MCF 10A (cell line): Measurements from ENCODE around the gene PEX7. TPM values are rescaled to one million over a fixed set of nuclear protein-coding genes. Genes with fewer than 3 reads are reported as not detected.

Source experiments
- BruUV-seq: library from RNA; stranded (reverse); fragments of 400-500 nt; replicated peaks from 2 replicates; lab custom pipeline; 2021; lab: Mats Ljungman, UMichigan
- CTCF ChIA-PET: fragments of 300-600 bp; sonication (Branson Sonifier 250); formaldehyde crosslinking; extraction: SDS; loops from one replicate; lab custom pipeline; 2021; ENCODE audit warnings: antibody characterized with exemption, inconsistent platforms; lab: Yijun Ruan, JAX
- POLR2A ChIA-PET: fragments of 300-600, 350-650 bp; sonication (Branson Sonifier 250); formaldehyde crosslinking; extraction: SDS; loops from one replicate; lab custom pipeline; 2020; ENCODE audit warnings: antibody characterized with exemption, inconsistent platforms; lab: Yijun Ruan, JAX
- DNase-seq: peaks from one replicate; pipeline ENCODE4 v3.0.0-alpha.2; 2018; ENCODE audit not compliant: unreplicated experiment
- H3K27ac Mint-ChIP-seq: one replicate; pipeline ENCODE4 v1.8.0; 2022; ENCODE audit warnings: mild to moderate bottlenecking, low read depth, mixed read lengths; ENCODE audit not compliant: unreplicated experiment
- H3K27me3 Mint-ChIP-seq: one replicate; pipeline ENCODE4 v1.8.0; 2022; ENCODE audit warnings: mixed read lengths; ENCODE audit not compliant: insufficient read depth, unreplicated experiment
- H3K36me3 Mint-ChIP-seq: one replicate; pipeline ENCODE4 v1.8.0; 2022; ENCODE audit warnings: mild to moderate bottlenecking, moderate library complexity, mixed read lengths; ENCODE audit not compliant: insufficient read depth, unreplicated experiment
- H3K4me1 Mint-ChIP-seq: one replicate; pipeline ENCODE4 v1.8.0; 2022; ENCODE audit warnings: mixed read lengths; ENCODE audit not compliant: insufficient read depth, unreplicated experiment
- H3K4me3 Mint-ChIP-seq: one replicate; pipeline ENCODE4 v1.8.0; 2022; ENCODE audit warnings: mild to moderate bottlenecking, moderate library complexity, mixed read lengths; ENCODE audit not compliant: unreplicated experiment
- H3K9me3 Mint-ChIP-seq: one replicate; pipeline ENCODE4 v1.8.0; 2022; ENCODE audit warnings: mixed read lengths; ENCODE audit not compliant: unreplicated experiment
- intact Hi-C: fragments of 100-400 bp; cut with micrococcal nuclease; formaldehyde crosslinking; loops from 2 replicates; pipeline ENCODE4 v1.14.1; 2022
- total RNA-seq: library from RNA; stranded (reverse); gene quantifications from 2 replicates; pipeline ENCODE4 v1.2.3, GENCODE V29; 2022
- TF ChIP-seq, protein P1 (sequence below): fragments of 200-600 bp; IDR thresholded peaks from one replicate; pipeline ENCODE4 v1.8.0; 2022; ENCODE audit warnings: antibody characterized with exemption, mild to moderate bottlenecking; ENCODE audit not compliant: unreplicated experiment

The PEX7 gene
- total RNA-seq, 1 experiment from 2014 or later = 6.0 TPM

DNA sequence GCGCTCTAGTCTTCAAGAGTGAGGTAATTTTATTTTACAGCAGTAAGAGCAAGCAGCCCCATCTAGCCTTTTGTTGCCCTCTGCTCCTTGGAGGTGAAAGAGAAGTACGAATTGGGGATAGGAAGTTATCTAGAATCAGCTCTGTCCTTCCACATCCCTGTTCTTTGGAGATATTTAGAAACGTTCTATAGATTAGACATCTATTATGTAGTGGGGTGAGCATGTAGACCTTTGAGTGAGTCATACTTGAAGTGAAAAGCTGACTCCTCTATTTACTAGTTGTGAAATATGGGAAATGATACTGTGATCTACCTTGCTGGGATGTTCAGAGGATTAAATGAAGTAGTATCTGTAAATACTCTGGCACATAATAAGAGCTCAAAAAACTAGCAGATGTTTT, 63.7 kb downstream of the PEX7 start:
- Mint-ChIP-seq H3K4me3 (no peak overlapping the region), H3K36me3 (no peaks in the 10 kb centered on the region), H3K27ac (no peak overlapping the region), H3K4me1 (no peaks in the 10 kb centered on the region), H3K27me3 (no peaks in the 10 kb centered on the region), H3K9me3 (no peaks in the 10 kb centered on the region)
- CTCF ChIA-PET = interaction anchor here (0.6 to 1.2 kb wide), 3 partner anchors 63 to 290 kb away, joined by 3 to 4 read pairs (median 3); no protein-coding TSS in a partner anchor
- intact Hi-C loops = no loop called here
- POLR2A ChIA-PET = interaction anchor here (0.7 to 1.6 kb wide), 3 partner anchors 19 to 329 kb away, joined by 3 to 4 read pairs (median 4); no protein-coding TSS in a partner anchor
- DNase-seq = peak; percentile 57
- BruUV-seq = no TSS peak
- TF ChIP-seq, protein P1, sequence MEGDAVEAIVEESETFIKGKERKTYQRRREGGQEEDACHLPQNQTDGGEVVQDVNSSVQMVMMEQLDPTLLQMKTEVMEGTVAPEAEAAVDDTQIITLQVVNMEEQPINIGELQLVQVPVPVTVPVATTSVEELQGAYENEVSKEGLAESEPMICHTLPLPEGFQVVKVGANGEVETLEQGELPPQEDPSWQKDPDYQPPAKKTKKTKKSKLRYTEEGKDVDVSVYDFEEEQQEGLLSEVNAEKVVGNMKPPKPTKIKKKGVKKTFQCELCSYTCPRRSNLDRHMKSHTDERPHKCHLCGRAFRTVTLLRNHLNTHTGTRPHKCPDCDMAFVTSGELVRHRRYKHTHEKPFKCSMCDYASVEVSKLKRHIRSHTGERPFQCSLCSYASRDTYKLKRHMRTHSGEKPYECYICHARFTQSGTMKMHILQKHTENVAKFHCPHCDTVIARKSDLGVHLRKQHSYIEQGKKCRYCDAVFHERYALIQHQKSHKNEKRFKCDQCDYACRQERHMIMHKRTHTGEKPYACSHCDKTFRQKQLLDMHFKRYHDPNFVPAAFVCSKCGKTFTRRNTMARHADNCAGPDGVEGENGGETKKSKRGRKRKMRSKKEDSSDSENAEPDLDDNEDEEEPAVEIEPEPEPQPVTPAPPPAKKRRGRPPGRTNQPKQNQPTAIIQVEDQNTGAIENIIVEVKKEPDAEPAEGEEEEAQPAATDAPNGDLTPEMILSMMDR = no peak

DNA sequence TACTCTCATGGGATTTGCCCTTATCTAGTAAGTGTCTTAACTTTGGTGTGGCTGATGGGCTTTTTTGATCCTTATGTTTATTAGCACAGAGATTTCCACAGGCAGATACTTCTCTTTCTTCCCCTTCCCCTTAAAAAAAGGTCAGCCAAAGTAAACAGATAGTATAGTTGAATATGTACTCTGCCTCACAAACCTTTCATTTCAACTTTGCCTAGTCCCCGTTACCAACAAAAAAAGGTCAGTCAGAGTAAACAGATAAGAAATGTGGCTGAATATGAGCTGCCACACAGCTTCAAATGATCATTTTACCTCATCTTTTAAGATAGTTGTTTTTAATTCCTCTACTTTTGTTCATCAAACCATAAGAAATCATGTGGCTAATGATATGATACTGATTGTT, 65.6 kb downstream of the PEX7 start:
- no peaks in the 10 kb centered on the region for H3K27me3 Mint-ChIP-seq
- H3K4me3 Mint-ChIP-seq = no peak overlapping the region
- no peaks in the 10 kb centered on the region for H3K9me3 Mint-ChIP-seq
- H3K36me3 Mint-ChIP-seq = no peaks in the 10 kb centered on the region
- ChIA-PET CTCF (no interaction called here), POLR2A (no interaction called here)
- intact Hi-C loops = no loop called here
- no peak overlapping the region for H3K27ac Mint-ChIP-seq
- TF ChIP-seq, protein P1 = no peak
- DNase-seq = no peak
- no peaks in the 10 kb centered on the region for H3K4me1 Mint-ChIP-seq
- BruUV-seq = no TSS peak

DNA sequence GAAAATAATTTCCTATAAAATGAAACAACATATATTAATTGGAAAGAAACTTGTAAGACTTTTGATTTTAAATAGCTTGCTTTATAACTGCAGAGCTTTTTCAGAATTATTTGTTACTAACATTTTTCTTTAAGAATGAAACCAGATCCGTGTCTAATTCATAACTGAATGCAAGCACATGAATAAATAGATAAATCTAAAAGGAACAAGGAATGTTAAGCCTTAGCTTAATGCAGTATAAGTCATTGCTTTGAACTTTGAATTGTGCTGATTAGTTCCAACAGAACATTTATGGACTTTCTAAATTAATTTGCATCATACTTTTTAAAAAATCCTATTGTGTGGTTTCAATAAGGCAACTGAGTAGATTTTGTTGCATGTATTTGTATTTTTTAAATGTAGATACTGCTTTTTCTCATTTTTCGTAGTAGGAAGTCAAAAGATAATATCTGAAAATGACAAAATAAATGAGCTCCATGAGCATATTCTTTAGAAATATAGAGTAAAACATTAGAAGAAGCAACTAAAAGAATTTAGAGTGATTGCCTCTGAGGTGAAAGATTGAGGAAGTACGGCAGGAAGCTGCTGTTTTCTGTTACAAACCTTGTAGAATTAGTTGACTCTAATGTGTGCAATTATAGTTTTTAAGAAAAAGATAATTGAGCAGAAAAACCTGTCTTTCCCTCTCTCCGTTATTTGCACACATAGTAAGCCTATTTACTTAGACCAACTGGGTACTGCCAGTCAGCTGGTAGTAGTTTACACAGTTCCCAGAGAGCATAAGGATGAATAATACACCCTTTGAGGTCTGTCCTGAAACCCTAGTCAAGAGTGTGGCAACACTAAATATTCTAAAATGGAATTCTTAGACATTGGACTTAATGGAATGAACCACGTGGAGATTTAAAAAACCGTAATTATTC, 67.1 kb downstream of the PEX7 start:
- TF ChIP-seq, protein P1 = no peak
- CTCF ChIA-PET = interaction anchor here (0.6 to 1.8 kb wide), 4 partner anchors 44 to 483 kb away, joined by 3 to 4 read pairs (median 3); no protein-coding TSS in a partner anchor
- BruUV-seq = no TSS peak
- no peak overlapping the region for H3K27ac Mint-ChIP-seq
- H3K4me3 Mint-ChIP-seq = no peak overlapping the region
- intact Hi-C loops = no loop called here
- no peaks in the 10 kb centered on the region for H3K9me3 Mint-ChIP-seq
- H3K4me1 Mint-ChIP-seq = no peaks in the 10 kb centered on the region
- H3K36me3 Mint-ChIP-seq = no peaks in the 10 kb centered on the region
- H3K27me3 Mint-ChIP-seq = no peaks in the 10 kb centered on the region
- no peak for DNase-seq
- POLR2A ChIA-PET = interaction anchor here (0.7 to 1.1 kb wide), 3 partner anchors 27 to 599 kb away, joined by 3 read pairs; no protein-coding TSS in a partner anchor

DNA sequence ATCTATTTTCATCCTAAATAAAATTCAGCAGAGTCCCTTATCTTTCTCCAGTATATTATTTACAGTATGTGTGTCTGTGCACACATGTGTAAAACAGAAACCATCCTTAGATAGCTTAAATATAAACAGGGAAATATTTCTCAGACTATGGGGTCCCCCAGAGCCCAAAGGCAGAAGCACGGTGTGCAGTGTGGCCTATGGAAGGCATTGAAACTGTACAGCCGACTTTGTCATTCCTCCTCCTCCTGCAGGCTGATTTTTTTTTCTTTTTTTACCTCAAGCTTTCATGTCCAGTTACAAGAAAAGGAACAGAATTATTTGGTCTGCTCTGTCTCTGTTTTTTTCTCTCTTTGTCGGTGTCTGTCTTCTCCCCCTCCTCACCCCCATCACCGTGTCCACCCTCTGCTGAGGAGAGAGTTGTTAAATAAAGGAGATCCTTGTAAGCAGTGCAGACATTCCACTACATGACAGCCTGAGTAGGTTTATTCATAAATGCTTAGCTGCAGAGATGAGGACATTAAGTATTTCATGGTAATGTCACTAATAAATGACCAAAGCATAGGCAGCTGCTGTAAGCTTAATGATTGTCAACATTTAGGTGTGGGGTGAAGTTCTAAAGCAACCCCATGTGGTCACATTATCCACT, 67.9 kb downstream of the PEX7 start:
- Mint-ChIP-seq H3K27me3 (no peaks in the 10 kb centered on the region), H3K36me3 (no peaks in the 10 kb centered on the region), H3K4me1 (no peaks in the 10 kb centered on the region), H3K9me3 (no peaks in the 10 kb centered on the region), H3K27ac (no peak overlapping the region), H3K4me3 (no peak overlapping the region)
- TF ChIP-seq, protein P1 = no peak
- intact Hi-C loops = no loop called here
- no peak for DNase-seq
- ChIA-PET CTCF (interaction anchor here (1.4 to 1.8 kb wide), 2 partner anchors 44 to 67 kb away, joined by 3 to 4 read pairs; no protein-coding TSS in a partner anchor), POLR2A (interaction anchor here (1.1 kb wide), 1 partner anchor 27 kb away, joined by 3 read pairs; no protein-coding TSS in a partner anchor)
- BruUV-seq = no TSS peak
